ENCODE measurements around the gene GRK6.

Gene GRK6

GRCh38 chr5:177426566-177427210, at the start of gene GRK6:
GRK6 (plus strand) TSS chr5:177426676; CDS start chr5:177426846, 170 bp downstream.
- Mint-ChIP-seq H3K36me3 (ENCODE audit: low read depth) (peaks cover 37% of the 10 kb centered on the region), H3K9me3 (no peaks in the 10 kb centered on the region), H3K4me1 (ENCODE audit: low read depth) (peaks cover 60% of the 10 kb centered on the region), H3K4me3 (peak within 1 kb of the TSS; percentile 95), H3K27ac (peak within 1 kb of the TSS; percentile 97), H3K27me3 (no peaks in the 10 kb centered on the region)

- Mint-ChIP-seq H3K27me3 (no peaks in the 10 kb centered on the region), H3K36me3 (ENCODE audit: low read depth) (no peaks in the 10 kb centered on the region), H3K9me3 (no peaks in the 10 kb centered on the region), H3K27ac (no peak overlapping the region), H3K4me3 (no peak overlapping the region), H3K4me1 (ENCODE audit: low read depth) (peaks cover 34% of the 10 kb centered on the region)
These were observed 48.4 kb upstream of the GRK6 start for GRCh38 chr5:177377851-177378776.

- H3K4me1 Mint-ChIP-seq (ENCODE audit: low read depth): peaks cover 23% of the 10 kb centered on the region
These were observed 47.3 kb upstream of the GRK6 start for GRCh38 chr5:177378884-177379883.

GRCh38 chr5:177380805-177381126, 45.7 kb upstream of the GRK6 start:
- Mint-ChIP-seq H3K27ac (no peak overlapping the region), H3K4me3 (no peak overlapping the region), H3K9me3 (no peaks in the 10 kb centered on the region), H3K27me3 (no peaks in the 10 kb centered on the region), H3K36me3 (ENCODE audit: low read depth) (no peaks in the 10 kb centered on the region), H3K4me1 (ENCODE audit: low read depth) (peaks cover 24% of the 10 kb centered on the region)

More at GRCh38 chr5:177378884-177379883, 47.3 kb upstream of the GRK6 start:
- Mint-ChIP-seq H3K36me3 (ENCODE audit: low read depth) (no peaks in the 10 kb centered on the region), H3K9me3 (no peaks in the 10 kb centered on the region), H3K27ac (no peak overlapping the region), H3K4me3 (no peak overlapping the region), H3K27me3 (no peaks in the 10 kb centered on the region)

- Mint-ChIP-seq H3K36me3 (ENCODE audit: low read depth) (no peaks in the 10 kb centered on the region), H3K27ac (no peak overlapping the region), H3K27me3 (no peaks in the 10 kb centered on the region), H3K4me3 (no peak overlapping the region), H3K4me1 (ENCODE audit: low read depth) (peaks cover 24% of the 10 kb centered on the region), H3K9me3 (no peaks in the 10 kb centered on the region)
These were observed 44.0 kb upstream of the GRK6 start for GRCh38 chr5:177382423-177383029.

GRCh38 chr5:177383181-177383580, 43.3 kb upstream of the GRK6 start:
- Mint-ChIP-seq H3K36me3 (ENCODE audit: low read depth) (no peaks in the 10 kb centered on the region), H3K4me1 (ENCODE audit: low read depth) (peaks cover 27% of the 10 kb centered on the region), H3K27me3 (no peaks in the 10 kb centered on the region), H3K4me3 (no peak overlapping the region), H3K9me3 (no peaks in the 10 kb centered on the region), H3K27ac (no peak overlapping the region)

- Mint-ChIP-seq H3K4me3 (no peak within 1 kb of the TSS), H3K27ac (no peak within 1 kb of the TSS), H3K27me3 (no peaks in the 10 kb centered on the region), H3K4me1 (ENCODE audit: low read depth) (peaks cover 34% of the 10 kb centered on the region), H3K36me3 (ENCODE audit: low read depth) (no peaks in the 10 kb centered on the region), H3K9me3 (no peaks in the 10 kb centered on the region)
These were observed 42.3 kb upstream of the GRK6 start, which contains the start of gene SLC34A1 for GRCh38 chr5:177384134-177384533. SLC34A1 (plus strand) TSS chr5:177384434; CDS start chr5:177385742, 1,308 bp downstream.

GRCh38 chr5:177385720-177386119, 40.8 kb upstream of the GRK6 start:
- Mint-ChIP-seq H3K4me1 (ENCODE audit: low read depth) (peaks cover 39% of the 10 kb centered on the region), H3K4me3 (no peak overlapping the region), H3K27me3 (no peaks in the 10 kb centered on the region), H3K27ac (no peak overlapping the region), H3K36me3 (ENCODE audit: low read depth) (no peaks in the 10 kb centered on the region), H3K9me3 (no peaks in the 10 kb centered on the region)

GRCh38 chr5:177386542-177386941, 39.9 kb upstream of the GRK6 start:
- Mint-ChIP-seq H3K27ac (no peak overlapping the region), H3K4me3 (no peak overlapping the region), H3K4me1 (ENCODE audit: low read depth) (peaks cover 47% of the 10 kb centered on the region)

GRCh38 chr5:177387405-177387804, 39.1 kb upstream of the GRK6 start:
- Mint-ChIP-seq H3K36me3 (ENCODE audit: low read depth) (no peaks in the 10 kb centered on the region), H3K4me3 (no peak overlapping the region), H3K27me3 (no peaks in the 10 kb centered on the region), H3K4me1 (ENCODE audit: low read depth) (peaks cover 45% of the 10 kb centered on the region), H3K9me3 (no peaks in the 10 kb centered on the region), H3K27ac (no peak overlapping the region)

More at GRCh38 chr5:177386542-177386941, 39.9 kb upstream of the GRK6 start:
- Mint-ChIP-seq H3K36me3 (ENCODE audit: low read depth) (no peaks in the 10 kb centered on the region), H3K27me3 (no peaks in the 10 kb centered on the region), H3K9me3 (no peaks in the 10 kb centered on the region)

- H3K9me3 Mint-ChIP-seq: no peaks in the 10 kb centered on the region
- peaks cover 41% of the 10 kb centered on the region for H3K4me1 Mint-ChIP-seq (ENCODE audit: low read depth)
- H3K27ac Mint-ChIP-seq: peak overlapping the region; percentile 23
- H3K4me3 Mint-ChIP-seq: no peak overlapping the region
- no peaks in the 10 kb centered on the region for H3K36me3 Mint-ChIP-seq (ENCODE audit: low read depth)
- H3K27me3 Mint-ChIP-seq: no peaks in the 10 kb centered on the region
These were observed 37.9 kb upstream of the GRK6 start for GRCh38 chr5:177388521-177389052.

GRCh38 chr5:177389241-177390169, 37.0 kb upstream of the GRK6 start:
- Mint-ChIP-seq H3K4me3 (peak overlapping the region; percentile 21), H3K4me1 (ENCODE audit: low read depth) (peaks cover 41% of the 10 kb centered on the region), H3K27me3 (no peaks in the 10 kb centered on the region), H3K36me3 (ENCODE audit: low read depth) (no peaks in the 10 kb centered on the region), H3K9me3 (no peaks in the 10 kb centered on the region), H3K27ac (peak overlapping the region; percentile 69)

All from stimulated activated naive CD8-positive, alpha-beta T cell treated with anti-CD3 and anti-CD28 coated beads, Interleukin-15, Interleukin-2, amounts not matched to agents 100 ng/mL and 50 ng/mL, for 24 hours (primary cell).